Left renal pelvis (tissue), 4 donors: ENCODE data around the gene ABCB4. TPM values are rescaled to one million over a fixed set of nuclear protein-coding genes. Genes with fewer than 3 reads are reported as not detected.

Source experiments
- DNase-seq, 4 donors: peaks; one replicate each; pipeline ENCODE4 v3.0.0-alpha.2; 2013; ENCODE audit warnings: low read depth in 4 of 4, low spot score in 3 of 4
- polyA plus RNA-seq, 4 donors: library from polyadenylated mRNA; unstranded; fragments of 120-200 nt; gene quantifications; one replicate each; pipeline ENCODE4 v1.2.1, GENCODE V29; 2013; ENCODE audit not compliant: insufficient read length in 4 of 4

The ABCB4 gene
- polyA plus RNA-seq, 4 donors = 0.44 to 2.6 (median 2.0) TPM

- no peak for DNase-seq
These were observed 116.1 kb downstream of the ABCB4 start for GRCh38 chr7:87359366-87359765.

GRCh38 chr7:87356448-87356847 is 119.0 kb downstream of the ABCB4 start:
- no peak for DNase-seq

GRCh38 chr7:87354749-87355148 is 120.7 kb downstream of the ABCB4 start:
- DNase-seq = no peak

Other genes with a start within 250 kb of the ABCB4 start
- gene CROT, start 130.0 kb downstream of the ABCB4 start, polyA plus RNA-seq = 10 to 100 TPM; 21.6 to 44.8 (median 35.6) TPM
- 10 to 100 TPM in 3 of 4 donors, under 1 TPM in 1; 0.79 to 21.9 (median 17.6) TPM for gene ABCB1, start 125.2 kb upstream of the ABCB4 start, polyA plus RNA-seq
- 1 to 10 TPM in 3 of 4 donors, under 1 TPM in 1; 0.22 to 1.4 (median 1.3) TPM for gene RUNDC3B, start 152.7 kb upstream of the ABCB4 start, polyA plus RNA-seq